Thyroid gland (tissue), 4 donors: ENCODE data around the gene GPR15LG. TPM values are rescaled to one million over a fixed set of nuclear protein-coding genes. Genes with fewer than 3 reads are reported as not detected.
A peak's percentile ranks its signal among the peaks of the same experiment; 100 is the strongest.

Experiments used
- DNase-seq, 2 donors: peaks; one replicate each; pipeline ENCODE4 v3.0.0-alpha.2; 2019
- H3K27ac ChIP-seq, 3 donors: fragments of 200-600 bp; sonication (generic); 1 replicate in 2 of 3; 2 replicates in 1 of 3; pipeline ENCODE4 v1.5.1; 2016 to 2019; ENCODE audit warnings: mild to moderate bottlenecking in 1 of 3, moderate library complexity in 1 of 3
- H3K27me3 ChIP-seq: fragments of 200-600 bp; sonication (generic); one replicate; pipeline ENCODE4 v1.5.1; 2019
- H3K36me3 ChIP-seq, 2 donors: fragments of 200-600 bp; sonication (generic); one replicate each; pipeline ENCODE4 v1.5.1; 2016 to 2019
- H3K4me1 ChIP-seq, 2 donors: fragments of 200-600 bp; sonication (generic); one replicate each; pipeline ENCODE4 v1.5.1; 2017 to 2019
- H3K4me3 ChIP-seq, 3 donors: fragments of 200-600 bp; sonication (generic); replicated peaks in 1 of 3; 1 replicate in 2 of 3; 2 replicates in 1 of 3; pipeline ENCODE4 v1.5.1; 2016; ENCODE audit warnings: mild to moderate bottlenecking in 1 of 3
- H3K9me3 ChIP-seq: fragments of 200-600 bp; sonication (generic); one replicate; pipeline ENCODE4 v1.5.1; 2017
- POLR2A ChIP-seq, 2 donors: fragments of 450-650 bp; IDR thresholded peaks; one replicate each; pipeline ENCODE4 v1.6.1; 2017; ENCODE audit warnings: antibody characterized with exemption in 2 of 2, mild to moderate bottlenecking in 2 of 2, moderate library complexity in 1 of 2
- WGBS, 2 donors: methylation state at CpG; one replicate each; pipeline ENCODE4 v1.1.5; 2017; 5-methylcytosine and 5-hydroxymethylcytosine counted together
- intact Hi-C: fragments of 100-400 bp; cut with DNase I; formaldehyde crosslinking; loops from one replicate; pipeline ENCODE4 v1.15.1; 2023
- total RNA-seq, 4 donors: library from RNA; depleted of rRNA; stranded (reverse); fragments of >200 nt; gene quantifications; one replicate each; pipeline ENCODE4 v1.2.3, GENCODE V29; 2016
- TF ChIP-seq, protein P1 (sequence below), 6 experiments: fragments of 200-600 bp in 3 of 6; fragments of 450-650 bp in 3 of 6; sonication (generic) in 3 of 6; IDR thresholded peaks; one replicate each; pipeline ENCODE4 v1.5.1; 2016 to 2019; ENCODE audit warnings: antibody characterized with exemption in 6 of 6, mild to moderate bottlenecking in 2 of 6, inconsistent platforms in 1 of 6, moderate library complexity in 1 of 6

The GPR15LG gene
- total RNA-seq, 4 donors from 2014 or later, result not detected

DNA sequence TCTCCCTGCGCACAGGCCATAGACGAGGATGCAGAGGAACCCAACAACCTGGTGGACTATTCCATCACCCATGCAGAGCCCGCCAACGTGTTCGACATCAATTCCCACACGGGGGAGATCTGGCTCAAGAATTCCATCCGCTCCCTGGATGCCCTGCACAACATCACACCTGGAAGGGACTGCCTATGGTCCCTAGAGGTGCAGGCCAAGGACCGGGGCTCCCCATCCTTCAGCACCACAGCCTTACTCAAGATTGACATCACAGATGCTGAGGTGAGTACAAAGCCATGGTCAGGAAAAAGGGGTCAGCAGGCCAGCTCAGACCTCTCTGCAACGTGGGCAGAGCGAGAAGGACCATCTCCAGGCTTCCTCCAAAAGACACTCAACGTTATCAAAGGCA, 39.5 kb downstream of the GPR15LG start:
- H3K27ac ChIP-seq, result no peak overlapping the region
- no peaks in the 10 kb centered on the region for H3K4me1 ChIP-seq
- no peaks in the 10 kb centered on the region for H3K9me3 ChIP-seq
- WGBS, 2 donors, result 89 to 92% methylated on average over 10 to 11 of the region's 11 CpGs
- no peaks in the 10 kb centered on the region for H3K27me3 ChIP-seq
- DNase-seq, result no peak
- intact Hi-C loops, result no loop called here
- TF ChIP-seq, protein P1, sequence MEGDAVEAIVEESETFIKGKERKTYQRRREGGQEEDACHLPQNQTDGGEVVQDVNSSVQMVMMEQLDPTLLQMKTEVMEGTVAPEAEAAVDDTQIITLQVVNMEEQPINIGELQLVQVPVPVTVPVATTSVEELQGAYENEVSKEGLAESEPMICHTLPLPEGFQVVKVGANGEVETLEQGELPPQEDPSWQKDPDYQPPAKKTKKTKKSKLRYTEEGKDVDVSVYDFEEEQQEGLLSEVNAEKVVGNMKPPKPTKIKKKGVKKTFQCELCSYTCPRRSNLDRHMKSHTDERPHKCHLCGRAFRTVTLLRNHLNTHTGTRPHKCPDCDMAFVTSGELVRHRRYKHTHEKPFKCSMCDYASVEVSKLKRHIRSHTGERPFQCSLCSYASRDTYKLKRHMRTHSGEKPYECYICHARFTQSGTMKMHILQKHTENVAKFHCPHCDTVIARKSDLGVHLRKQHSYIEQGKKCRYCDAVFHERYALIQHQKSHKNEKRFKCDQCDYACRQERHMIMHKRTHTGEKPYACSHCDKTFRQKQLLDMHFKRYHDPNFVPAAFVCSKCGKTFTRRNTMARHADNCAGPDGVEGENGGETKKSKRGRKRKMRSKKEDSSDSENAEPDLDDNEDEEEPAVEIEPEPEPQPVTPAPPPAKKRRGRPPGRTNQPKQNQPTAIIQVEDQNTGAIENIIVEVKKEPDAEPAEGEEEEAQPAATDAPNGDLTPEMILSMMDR (IDR thresholded peaks at IDR 0.05), result no peak
- no peak for TF ChIP-seq POLR2A (IDR thresholded peaks at IDR 0.05)
- H3K36me3 ChIP-seq, result no peaks in the 10 kb centered on the region
- no peak overlapping the region for H3K4me3 ChIP-seq

GRCh38 chr10:84214046-84214572, 40.5 kb downstream of the GPR15LG start:
- no peaks in the 10 kb centered on the region for H3K4me1 ChIP-seq
- WGBS, 2 donors, result 62 to 79% methylated on average over 12 to 20 of the region's 25 CpGs
- peak in 1 of 2 donors; percentile 14 for DNase-seq
- TF ChIP-seq POLR2A (IDR thresholded peaks at IDR 0.05), result no peak
- TF ChIP-seq, protein P1 (IDR thresholded peaks at IDR 0.05), result no peak
- H3K9me3 ChIP-seq, result no peaks in the 10 kb centered on the region
- no peak overlapping the region for H3K27ac ChIP-seq
- no peaks in the 10 kb centered on the region for H3K27me3 ChIP-seq
- intact Hi-C loops, result no loop called here
- no peaks in the 10 kb centered on the region for H3K36me3 ChIP-seq
- no peak overlapping the region for H3K4me3 ChIP-seq

DNA sequence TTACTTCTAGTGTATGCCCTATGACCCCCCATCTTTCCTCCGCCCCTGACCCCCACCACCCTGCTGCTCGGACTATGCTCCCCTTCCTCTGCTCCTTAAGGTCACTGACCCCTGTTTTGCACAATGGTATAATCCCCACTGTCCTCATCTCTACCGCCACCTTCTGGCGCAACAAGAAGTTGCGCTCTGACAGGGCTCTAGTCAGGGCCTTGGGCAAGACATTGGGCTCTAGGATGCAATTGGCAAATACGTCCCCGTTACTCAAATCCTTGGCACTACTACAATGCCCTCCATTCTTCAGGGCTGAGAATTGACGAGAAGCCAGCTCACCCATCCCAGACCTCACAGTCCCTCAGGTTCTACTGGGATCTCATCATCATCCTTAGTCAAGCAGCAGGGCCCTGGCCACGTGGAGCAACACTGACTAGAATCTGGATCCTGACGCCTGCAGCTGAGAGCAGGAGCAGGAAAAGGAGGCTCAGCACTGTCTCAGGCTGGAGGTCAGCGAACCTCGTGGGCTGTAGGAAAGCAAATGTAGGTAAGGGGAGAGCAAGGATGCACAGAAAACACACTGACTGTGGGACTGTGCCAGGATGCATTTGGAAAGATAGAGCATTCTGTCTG, 41.1 kb downstream of the GPR15LG start:
- Histone ChIP-seq H3K36me3 (no peaks in the 10 kb centered on the region), H3K9me3 (no peaks in the 10 kb centered on the region), H3K4me3 (no peak overlapping the region), H3K27ac (no peak overlapping the region), H3K27me3 (no peaks in the 10 kb centered on the region), H3K4me1 (no peaks in the 10 kb centered on the region)
- DNase-seq, result peak in 1 of 2 donors; percentile 10
- intact Hi-C loops, result no loop called here
- WGBS, 2 donors, result 57 to 59% methylated on average over 11 to 12 of the region's 12 CpGs
- TF ChIP-seq POLR2A (IDR thresholded peaks at IDR 0.05), result no peak
- TF ChIP-seq, protein P1 (IDR thresholded peaks at IDR 0.05), result peak in 3 of 6 experiments; percentile 13 to 41 (median 32)

- Histone ChIP-seq H3K36me3 (no peaks in the 10 kb centered on the region), H3K4me1 (no peaks in the 10 kb centered on the region), H3K27me3 (no peaks in the 10 kb centered on the region), H3K9me3 (no peaks in the 10 kb centered on the region), H3K4me3 (no peak overlapping the region), H3K27ac (no peak overlapping the region)
- TF ChIP-seq, protein P1 (IDR thresholded peaks at IDR 0.05), result no peak
- TF ChIP-seq POLR2A (IDR thresholded peaks at IDR 0.05), result no peak
- DNase-seq, result no peak
- WGBS, 2 donors, result 76 to 83% methylated on average over 5 to 9 of the region's 9 CpGs
- intact Hi-C loops, result no loop called here
Observed at GRCh38 chr10:84216834-84217233, 43.2 kb downstream of the GPR15LG start.

GRCh38 chr10:84217746-84218145, 44.1 kb downstream of the GPR15LG start:
- no peak for TF ChIP-seq POLR2A (IDR thresholded peaks at IDR 0.05)
- TF ChIP-seq, protein P1 (IDR thresholded peaks at IDR 0.05), result no peak
- no peak overlapping the region for H3K27ac ChIP-seq
- no peaks in the 10 kb centered on the region for H3K36me3 ChIP-seq
- no peaks in the 10 kb centered on the region for H3K27me3 ChIP-seq
- H3K9me3 ChIP-seq, result no peaks in the 10 kb centered on the region
- WGBS, 2 donors, result 91 to 92% methylated on average over 4 of the region's 4 CpGs
- intact Hi-C loops, result no loop called here
- no peak overlapping the region for H3K4me3 ChIP-seq
- no peaks in the 10 kb centered on the region for H3K4me1 ChIP-seq
- DNase-seq, result no peak
